8988T (cell line): ENCODE measurements around the gene RBBP4.
"Not testable (repeated sequence)": the region's sequence is repeated elsewhere in the genome, so short reads cannot be mapped to it uniquely, and the experiment has no call there.

Experiments
- DNase-seq: peaks from one replicate; pipeline ENCODE4 v3.0.0; 2011

RBBP4 gene

DNA sequence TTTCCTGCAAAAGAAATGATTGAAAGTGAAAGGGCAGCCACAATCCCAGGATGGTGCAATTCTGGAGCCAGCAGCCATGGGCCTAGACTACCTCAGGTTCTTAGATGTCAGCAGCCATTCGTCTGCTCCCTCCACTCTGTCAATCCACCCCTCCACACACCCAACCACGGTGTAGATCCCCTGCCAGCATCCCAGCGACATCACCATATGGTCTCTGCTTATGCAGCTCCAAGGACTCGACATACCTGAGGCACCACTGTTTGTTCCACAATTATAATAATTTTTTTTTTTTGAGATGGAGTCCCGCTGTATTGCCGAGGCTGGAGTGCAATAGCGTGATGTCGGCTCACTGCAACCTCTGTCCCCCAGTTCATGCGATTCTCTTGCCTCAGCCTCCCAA is 45.0 kb downstream of the RBBP4 start:
- DNase-seq: no peak

DNA sequence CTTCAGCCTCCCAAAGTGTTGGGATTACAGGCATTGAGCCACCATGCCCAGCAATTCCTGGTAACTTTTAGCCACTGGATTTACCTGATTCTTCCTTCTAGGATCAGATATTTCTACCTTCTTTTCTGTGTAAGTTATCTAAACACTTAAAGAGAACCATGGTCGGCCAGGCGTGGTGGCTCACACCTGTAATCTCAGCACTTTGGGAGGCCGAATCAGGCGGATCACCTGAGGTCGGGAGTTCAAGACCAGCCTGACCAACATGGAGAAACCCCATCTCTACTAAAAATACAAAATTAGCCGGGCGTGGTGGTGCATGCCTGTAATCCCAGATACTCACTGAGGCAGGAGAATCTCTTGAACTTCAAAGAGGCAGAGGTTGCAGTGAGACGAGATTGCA is 46.0 kb downstream of the RBBP4 start:
- DNase-seq: not testable (repeated sequence)

DNA sequence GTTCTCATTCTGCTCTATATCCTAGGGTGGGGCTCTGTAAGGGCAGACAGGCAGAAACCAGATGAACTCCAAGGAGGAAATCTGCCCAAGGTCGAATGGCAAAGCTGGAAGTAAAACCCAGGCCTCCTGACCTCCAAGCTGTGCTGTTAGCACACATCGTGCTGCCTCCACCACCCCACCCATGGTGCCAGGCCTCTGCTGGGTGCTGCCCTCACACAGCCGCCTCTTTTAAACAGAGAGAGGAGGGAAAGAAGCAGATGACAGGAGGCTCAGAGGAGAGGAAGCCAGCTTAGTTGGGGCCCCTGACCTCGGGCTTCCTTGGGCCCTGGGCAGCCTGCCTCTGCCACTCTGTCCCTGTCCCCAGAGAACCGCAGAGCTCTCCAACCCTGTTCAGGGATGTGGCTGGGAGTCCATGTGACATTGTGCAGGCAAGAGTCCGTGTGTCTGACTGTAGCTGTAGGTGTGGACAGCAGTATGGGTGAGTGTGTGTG is 50.5 kb downstream of the RBBP4 start:
- DNase-seq: no peak

DNA sequence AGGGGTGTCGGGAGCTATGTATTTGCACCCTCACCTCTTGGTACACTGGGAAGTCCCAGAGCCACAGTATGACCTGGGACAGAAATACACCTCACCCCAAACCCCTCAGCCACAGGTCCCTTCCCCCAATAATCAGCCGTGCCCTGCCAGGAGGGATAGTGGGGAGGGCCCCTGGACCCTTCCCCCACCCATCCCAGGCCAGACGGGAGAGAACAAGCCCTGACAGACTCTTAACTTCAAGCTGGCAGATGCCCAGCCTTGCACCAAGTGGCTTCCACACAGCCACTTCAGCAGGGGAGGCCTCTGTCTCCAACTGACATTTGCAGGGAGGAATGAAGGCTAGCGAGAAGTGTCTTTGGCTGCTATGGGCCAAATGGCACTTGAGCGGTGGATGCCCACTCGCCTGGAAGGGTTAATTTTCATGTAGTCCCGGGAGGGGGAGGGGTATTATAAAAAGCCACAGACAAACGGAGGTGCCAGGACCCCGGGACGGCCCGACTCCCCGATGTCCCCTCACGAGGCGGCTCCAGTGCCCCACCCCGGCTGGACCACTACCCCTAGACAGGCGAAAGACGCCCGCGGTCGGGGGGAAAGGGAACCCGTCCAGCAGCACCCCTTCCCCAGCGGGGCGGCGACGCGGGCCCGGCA is 51.1 kb downstream of the RBBP4 start:
- DNase-seq: no peak

DNA sequence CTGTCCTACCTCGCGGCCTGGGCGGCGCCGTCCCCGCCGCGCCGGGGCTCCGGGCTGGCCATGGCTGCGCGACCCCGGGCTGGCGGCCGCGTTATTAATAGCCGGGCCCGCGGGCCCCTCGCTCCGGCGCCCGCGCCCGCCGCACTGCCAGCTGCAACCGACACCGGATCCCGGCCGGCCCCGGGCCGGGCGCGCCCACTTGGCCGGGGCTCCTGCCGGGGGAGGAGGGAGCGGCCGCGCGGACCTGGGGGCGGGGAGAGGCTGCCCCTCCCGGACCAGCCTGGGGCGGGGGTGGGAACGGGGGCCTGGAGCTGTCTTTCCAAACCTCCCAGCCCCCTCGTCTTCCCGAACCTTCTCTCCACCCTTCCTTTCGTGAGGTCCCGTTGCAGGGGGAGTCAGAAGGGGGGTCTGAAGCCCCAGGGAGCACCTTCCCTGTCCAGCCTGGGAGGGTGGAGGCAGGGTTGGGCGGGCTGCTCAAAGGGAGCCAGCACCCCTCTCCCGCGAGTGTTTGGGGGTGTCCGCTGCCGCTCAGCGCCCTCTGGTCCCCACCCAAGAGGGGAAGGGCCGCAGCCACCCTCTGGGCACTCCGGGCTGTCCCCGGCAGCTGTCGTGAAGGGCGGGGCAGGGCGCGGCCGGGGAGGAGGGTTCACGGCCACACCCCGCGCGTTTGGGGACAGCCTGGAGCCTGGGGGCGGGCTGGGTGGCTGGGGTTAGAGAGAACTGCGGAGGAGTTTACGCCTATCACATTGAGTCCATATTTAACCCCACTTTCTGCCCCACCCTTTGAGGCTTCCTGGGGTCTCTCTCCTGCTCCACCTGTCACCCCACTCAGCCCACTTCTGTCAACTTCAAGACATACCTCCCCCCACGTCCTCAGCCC is 51.8 kb downstream of the RBBP4 start, which contains the start of gene SYNC:
Gene SYNC (minus strand): TSS at position 172 of the 880 bp plus-strand sequence. CDS start 110 bp downstream, at position 62.
- DNase-seq: peak; percentile 64

DNA sequence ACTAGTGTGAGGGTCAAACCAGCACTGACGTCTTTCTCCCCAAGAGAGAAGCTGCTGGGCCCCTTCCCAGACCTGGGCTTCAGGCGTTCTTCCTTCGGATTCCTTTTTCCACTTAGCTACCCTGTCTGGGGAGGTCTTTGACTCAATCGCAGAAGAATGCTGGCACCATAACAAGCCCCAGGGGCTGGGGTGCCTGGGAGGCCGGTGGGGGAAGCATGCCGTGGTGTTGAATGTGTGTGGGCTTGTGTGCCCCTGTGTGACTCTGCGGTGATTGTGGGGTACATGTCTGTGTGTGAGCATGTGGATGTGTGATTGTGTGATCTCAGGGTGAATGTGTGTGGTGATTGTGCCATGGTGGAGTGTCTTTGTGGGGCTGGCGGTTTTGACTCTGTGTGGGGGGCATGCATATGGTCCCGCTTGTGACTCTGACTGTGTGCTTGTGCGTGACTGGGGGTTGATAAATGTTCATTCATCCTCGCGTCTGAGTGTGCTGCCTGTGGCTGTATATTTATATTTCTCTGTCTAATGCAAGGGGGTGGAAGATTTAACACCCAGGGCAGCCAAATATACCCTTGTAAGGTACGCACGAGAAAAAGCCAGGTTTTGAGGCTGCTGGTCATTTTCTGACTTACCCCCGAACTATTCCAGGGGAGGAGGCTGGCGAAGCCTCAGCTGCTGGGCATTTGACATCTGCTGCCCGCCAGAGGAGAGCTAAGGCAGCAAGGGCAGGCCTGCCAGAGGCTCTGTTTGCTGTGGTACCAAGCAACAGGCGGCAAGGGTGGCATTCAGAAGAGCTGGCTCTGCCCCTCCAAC is 52.7 kb downstream of the RBBP4 start:
- no peak for DNase-seq

DNA sequence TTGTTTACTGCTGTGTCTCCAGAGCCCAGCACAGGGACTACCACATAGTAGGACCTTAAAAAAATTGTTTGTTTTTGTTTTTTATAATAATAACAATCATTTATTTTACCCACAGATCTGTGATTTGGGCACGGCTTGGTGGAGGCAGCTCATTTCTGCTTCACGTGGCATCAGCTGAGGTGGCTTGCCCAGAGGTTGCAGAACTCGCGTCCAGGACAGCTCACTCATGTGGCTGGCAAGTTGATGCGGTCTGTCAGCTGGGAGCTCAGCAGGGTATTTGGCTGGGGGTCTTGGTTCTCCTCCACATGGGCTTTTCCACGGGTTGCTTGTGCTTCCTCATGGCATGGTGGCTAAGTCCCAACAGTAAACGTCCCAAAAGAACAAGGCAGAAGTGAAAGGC is 54.5 kb downstream of the RBBP4 start:
- DNase-seq: no peak

DNA sequence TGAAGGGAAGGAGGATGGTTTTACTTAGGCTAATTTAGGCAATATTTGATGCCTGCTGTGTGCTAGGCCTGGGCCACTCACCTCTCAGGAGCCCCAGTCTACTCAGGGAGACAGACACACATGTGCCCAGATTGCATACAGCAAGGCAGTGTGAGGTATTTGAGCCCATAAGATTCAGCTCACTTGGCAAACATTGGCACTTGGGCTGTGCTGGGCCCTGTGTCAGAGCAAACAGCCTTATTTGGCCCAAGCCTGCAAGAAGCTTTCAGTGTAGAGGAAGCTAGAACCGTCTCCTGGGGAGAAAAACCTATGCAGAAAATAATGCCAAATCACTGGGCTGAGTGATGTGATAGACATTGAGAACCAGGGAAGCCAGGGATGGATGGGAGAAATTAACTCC is 55.5 kb downstream of the RBBP4 start:
- DNase-seq: no peak

DNA sequence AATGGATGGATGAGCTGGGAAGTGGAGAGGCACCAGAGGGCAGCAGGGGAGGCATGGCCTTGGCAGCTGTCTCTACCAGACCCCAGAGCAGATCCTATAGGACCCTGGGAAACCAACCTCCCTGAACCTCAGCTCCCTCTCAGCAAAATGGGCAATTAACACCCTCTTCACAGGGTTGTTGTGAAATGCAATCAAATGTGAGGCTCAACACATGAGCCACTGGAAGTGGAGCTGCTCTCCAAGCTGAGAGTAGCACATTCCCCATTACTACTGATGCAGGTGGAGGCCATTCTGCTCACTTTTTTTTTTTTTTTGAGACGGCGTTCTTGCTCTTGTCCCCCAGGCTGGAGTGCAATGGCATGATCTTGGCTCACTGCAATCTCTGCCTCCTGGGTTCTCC is 58.1 kb downstream of the RBBP4 start:
- no peak for DNase-seq

DNA sequence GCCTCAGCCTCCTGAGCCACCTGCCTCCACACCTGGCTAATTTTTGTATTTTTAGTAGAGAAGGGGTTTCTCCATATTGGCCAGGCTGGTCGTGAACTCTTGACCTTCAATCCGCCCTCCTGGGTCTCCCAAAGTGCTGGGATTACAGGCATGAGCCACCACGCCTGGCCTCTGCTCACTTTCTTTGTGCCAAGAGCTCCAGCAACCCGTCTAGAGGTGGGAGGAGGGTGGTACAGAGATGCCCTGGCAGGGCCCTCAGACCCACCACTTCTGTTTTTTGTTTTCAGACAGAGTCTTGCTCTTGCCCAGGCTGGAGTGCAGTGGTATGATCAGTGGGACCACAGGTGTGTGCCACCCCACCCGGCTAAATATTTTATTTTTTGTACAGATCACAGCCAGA is 58.5 kb downstream of the RBBP4 start:
- no peak for DNase-seq

DNA sequence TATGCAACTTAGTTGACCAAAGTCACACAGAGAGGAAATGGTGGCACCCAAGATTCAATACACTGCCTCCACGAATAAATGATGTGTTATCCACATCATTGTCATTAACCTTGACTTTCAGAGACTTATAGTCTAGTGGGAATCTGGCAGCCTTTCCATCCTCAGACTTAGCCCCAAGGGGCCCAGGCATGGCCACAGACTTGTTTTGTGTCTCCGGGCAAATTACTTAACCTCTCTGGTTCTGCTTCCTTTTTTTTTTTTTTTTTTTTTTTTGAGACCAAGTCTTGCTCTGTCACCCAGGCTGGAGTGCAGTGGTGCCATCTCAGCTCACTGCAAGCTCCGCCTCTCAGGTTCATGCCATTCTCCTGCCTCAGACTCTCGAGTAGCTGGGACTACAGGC is 60.2 kb downstream of the RBBP4 start:
- DNase-seq: not testable (repeated sequence)

DNA sequence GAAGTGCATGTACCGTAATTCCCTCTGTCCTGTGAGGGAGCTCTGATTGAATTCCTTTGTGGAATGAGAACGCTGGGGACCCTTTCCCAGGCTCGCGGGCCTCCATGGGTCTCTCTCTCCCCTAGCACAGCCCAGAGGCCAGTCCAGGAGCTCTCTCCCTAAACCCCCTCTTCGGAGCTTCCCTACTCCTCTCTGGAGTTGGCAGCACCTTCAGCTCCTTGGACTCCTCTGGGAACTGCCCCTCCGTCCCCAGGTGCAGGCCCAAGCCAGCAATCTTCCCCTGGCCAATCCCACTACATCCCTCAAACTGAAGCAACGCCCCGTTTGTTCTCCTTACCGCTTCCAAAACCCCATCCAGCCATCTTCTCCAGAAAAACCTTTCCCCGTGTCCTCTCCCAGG is 62.1 kb downstream of the RBBP4 start:
- no peak for DNase-seq

DNA sequence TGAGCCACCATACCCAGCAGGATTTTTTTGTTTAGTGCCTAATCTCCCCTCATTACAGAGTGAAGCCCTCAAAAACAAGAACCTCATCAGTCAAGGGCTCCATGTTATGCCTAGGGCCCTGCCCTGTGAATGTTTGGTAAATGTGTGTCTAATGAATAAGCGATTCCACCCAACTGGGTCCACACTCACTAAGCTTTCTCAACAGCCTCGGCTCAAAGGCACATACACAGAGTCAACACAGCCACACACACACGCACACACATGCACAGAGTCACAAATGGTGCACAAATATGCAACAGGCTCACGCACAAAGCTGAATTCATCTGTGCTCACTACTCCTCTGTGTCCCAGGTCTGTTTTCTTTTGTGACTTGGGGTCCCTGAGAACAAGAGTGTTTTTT is 63.3 kb downstream of the RBBP4 start:
- DNase-seq: no peak

DNA sequence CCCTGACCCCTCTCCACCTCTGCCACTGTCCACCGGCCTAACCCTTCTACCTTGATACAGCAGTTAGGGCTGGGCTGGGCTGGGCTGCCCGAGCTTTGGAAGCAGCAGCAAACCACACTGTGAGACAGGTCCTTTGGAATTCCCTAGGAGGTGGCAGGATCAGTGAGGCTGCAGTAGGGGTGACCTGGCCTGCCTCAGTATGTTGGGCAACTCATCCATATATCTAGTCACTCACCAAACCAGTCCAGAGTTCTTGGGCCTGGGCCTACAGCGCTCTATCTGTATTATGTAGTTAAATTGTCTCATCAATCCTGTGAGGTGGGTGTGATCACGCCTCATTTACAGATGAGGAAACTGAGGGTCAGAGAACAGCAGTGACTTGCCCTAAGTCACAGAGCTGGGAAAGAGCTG is 64.9 kb downstream of the RBBP4 start:
- no peak for DNase-seq

DNA sequence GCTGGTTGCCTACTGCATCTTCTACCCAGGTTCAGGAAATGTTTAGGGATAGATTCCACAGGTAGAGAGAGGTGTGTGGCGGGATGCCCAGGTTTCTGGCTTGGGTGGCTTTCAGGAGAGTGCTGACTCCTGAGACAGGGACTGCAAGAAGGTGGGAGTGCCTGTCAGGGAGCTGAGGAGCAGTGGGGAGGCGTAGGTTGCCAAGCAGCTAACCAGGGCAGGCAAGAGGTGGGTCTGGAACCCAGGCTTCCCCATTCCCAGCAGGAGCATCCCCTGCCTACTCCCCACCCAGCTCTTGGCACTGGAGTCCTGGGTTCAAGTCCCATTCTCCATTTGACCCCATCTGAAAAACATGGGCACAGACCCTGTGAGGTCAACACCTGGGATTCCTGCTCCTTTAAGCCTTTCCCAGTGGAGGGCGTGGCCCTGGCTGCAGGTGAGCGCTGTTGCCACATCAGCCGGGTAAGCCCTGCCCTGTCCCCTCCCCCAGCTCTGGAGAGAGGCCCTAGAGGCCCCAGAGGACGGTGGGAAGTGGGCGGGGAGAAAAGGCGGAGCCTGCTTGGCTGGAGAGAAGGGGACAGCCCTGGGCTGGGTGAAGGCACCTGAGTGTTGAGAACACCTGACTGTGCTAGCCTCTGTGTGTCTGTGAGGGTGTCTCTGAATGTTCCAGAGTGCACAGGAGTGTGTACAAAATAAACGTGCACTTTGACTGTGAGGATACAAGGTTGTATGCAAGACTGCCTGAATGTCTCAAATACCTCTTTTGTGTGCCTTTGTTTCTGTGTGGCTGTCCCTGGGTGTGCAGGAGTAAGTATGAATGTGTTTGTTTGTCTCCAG is 65.5 kb downstream of the RBBP4 start:
- no peak for DNase-seq

DNA sequence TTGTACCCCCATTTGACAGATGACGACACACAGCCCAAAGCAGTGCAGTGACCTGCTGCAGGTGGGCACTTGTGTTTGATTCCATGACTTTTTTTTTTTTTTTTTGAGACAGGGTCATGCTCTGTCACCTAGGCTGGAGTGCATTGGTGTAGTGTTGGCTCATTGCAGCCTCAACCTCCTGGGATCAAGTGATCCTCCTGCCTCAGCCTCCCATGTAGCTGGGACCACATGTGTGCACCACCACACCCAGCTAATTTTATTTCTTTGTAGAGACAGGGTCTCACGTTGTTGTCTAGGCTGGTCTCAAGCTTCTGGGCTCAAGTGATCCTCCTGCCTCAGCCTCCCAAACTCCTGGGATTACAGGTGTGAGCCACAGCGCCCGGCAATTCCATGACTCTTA is 66.5 kb downstream of the RBBP4 start:
- no peak for DNase-seq

DNA sequence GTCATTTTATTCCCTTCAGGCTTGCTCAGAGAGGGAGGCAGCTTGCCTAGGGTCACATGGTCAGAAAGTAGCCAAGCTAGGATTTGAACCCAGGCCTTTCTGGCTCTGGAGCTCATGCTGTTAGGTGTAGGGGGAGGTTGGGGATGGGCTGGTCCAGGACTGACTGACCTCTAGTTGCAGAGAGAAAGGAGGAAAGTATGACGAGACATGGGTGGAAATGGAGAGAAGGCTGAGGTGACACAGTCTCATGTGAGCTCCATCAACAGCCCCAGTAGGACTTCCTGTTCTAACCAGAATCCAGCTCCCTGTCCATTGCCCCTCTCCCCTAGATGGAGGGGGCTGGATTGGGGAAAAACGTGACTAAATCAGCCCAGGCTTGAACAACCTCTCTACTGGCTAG is 67.0 kb downstream of the RBBP4 start:
- DNase-seq: no peak

DNA sequence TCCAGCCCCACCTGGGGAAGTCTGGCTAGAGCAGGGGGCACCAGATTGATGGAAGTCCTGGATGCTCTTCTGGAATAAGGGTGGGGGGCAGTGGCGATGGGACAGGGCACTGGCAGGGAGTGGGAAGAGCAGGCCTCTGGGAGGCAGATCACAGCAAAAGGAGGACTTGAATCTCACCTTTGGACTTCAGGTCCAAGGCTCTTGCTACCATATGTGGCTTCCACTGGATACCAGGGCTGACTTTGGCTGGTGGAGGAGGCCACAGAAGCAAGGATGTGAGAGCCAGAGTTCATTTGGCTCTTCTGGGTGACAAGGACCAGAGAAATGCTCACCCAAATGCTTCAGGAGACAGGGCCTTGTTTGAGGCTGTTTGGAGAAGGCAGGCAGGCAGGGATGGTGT is 67.5 kb downstream of the RBBP4 start:
- DNase-seq: no peak

DNA sequence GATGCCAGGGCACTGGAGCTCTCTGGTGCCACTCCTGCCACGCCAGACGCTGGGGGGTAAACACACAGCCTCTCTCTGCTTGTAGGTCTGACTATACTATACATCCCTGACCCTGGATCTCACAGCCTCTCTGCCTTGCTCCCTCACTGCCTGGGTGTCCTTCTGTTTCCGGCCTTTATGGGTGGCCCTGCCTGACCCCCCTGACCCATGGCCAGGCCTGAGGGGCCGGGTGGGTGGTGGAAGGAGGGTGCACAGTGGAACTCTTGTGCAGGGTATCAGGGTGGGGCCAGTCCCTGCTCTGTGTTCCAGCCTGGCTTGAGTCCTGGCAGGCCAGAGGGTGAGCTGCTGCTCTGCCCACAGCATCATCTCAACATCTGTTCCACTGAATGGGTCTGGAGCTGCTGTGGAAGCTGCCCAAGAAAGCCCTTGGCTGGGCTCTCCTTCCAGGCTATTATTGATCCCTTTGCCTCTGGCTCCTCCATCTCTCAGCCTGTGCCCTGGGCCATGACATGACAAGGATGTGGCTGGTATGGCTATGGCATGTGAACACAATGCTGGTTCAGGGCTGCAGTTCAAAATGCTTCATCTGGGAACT is 68.8 kb downstream of the RBBP4 start:
- DNase-seq: no peak

DNA sequence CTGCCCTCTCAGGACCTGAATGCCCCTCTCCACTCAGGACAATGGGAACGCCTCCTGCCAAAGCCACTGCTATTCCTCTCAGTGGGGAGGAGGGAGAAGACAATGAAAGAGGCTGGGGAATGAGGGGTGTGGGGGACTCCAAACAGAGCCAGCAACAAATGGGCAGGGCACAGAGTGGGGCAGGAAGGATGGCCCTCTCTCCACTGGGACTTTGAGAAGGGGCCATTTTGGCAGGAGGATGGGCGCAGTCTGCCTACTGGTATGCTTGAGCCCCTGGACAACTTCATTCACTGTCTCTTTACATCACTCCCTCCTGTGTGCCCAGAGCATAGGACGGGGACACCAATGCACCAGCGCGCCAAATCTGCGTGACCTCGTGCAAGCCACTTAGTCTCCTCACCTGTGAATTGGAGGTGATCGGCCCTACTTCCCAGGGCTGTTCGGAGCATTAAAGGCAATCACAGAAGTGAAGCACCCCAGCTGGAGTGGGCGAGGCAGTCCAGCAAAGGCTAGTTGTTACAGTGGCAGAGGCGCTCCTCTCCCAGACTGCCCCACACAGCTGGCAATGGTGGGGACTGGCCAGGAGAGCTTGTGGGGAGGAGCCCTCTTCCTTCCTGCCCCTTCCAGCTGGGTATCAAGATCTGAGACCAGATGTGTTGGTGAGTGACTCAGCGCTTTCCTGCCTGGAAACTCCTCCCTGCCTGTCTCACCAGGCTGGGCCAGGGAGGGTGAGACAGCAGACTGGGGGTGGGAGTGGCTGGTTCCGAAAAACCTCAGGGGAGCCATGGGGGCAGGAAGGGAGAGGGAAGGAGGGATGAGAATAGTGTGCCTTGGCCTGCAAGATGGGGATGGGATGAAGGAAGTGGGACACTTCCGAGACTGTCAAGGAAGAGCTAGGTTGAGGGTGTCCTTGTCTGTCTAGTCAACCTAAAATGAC is 73.9 kb downstream of the RBBP4 start:
- DNase-seq: peak; percentile 63

DNA sequence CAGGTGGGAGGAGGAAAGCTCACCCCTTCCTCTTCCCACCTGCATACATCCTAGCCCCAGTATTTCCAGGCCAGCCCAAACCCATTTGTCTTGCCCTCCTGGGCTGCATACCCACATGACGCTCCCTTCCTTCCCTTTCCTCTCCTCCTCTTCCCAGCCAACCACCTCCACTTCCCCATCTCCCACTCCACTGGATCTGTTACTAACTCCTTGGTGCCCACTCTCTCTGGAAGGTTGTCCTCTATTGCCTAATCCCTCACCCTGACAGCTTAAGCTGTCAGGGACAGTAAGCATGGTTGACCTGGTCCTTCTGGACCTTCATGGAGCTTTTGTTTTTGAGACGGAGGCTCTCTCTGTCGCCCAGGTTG is 74.6 kb downstream of the RBBP4 start:
- DNase-seq: no peak
